Umbilical cord (tissue), 2 donors: ENCODE results near the gene VASN. TPM values are rescaled to one million over a fixed set of nuclear protein-coding genes. Genes with fewer than 3 reads are reported as not detected.
"Not testable (repeated sequence)": the region's sequence is repeated elsewhere in the genome, so short reads cannot be mapped to it uniquely, and the experiment has no call there.

ENCODE experiments used
- DNase-seq: peaks from one replicate; pipeline ENCODE4 v3.0.0-alpha.2; 2015; ENCODE audit warnings: low spot score
- total RNA-seq: library from RNA; depleted of rRNA; stranded (reverse); fragments of >200 nt; gene quantifications from one replicate; pipeline ENCODE4 v1.2.3, GENCODE V29; 2014; ENCODE audit warnings: low replicate concordance; ENCODE audit not compliant: insufficient read depth

The VASN gene
- total RNA-seq, 1 donor from 2014 or later = 57.3 TPM

- no peak for DNase-seq
Observed at GRCh38 chr16:4383591-4384444, 12.2 kb downstream of the VASN start.

GRCh38 chr16:4384509-4384942, 12.9 kb downstream of the VASN start:
- peak; percentile 69 for DNase-seq

GRCh38 chr16:4385066-4385788, 13.6 kb downstream of the VASN start:
- no peak for DNase-seq

- no peak for DNase-seq
Observed at GRCh38 chr16:4385789-4386450, 14.3 kb downstream of the VASN start.

GRCh38 chr16:4386451-4386805, 14.8 kb downstream of the VASN start:
- DNase-seq = peak; percentile 47

- no peak for DNase-seq
Observed at GRCh38 chr16:4386951-4387565, 15.4 kb downstream of the VASN start.

GRCh38 chr16:4387781-4388180, 16.1 kb downstream of the VASN start:
- no peak for DNase-seq

GRCh38 chr16:4388271-4389021, 16.8 kb downstream of the VASN start:
- DNase-seq = peak; percentile 59

GRCh38 chr16:4389051-4389955, 17.7 kb downstream of the VASN start:
- no peak for DNase-seq

GRCh38 chr16:4390266-4391260, 18.9 kb downstream of the VASN start:
- DNase-seq = no peak

- DNase-seq = no peak
Observed at GRCh38 chr16:4391631-4392381, 20.2 kb downstream of the VASN start.

GRCh38 chr16:4392382-4393239, 21.0 kb downstream of the VASN start:
- peak; percentile 75 for DNase-seq

GRCh38 chr16:4393240-4393600, 21.6 kb downstream of the VASN start:
- no peak for DNase-seq

- DNase-seq = not testable (repeated sequence)
Observed at GRCh38 chr16:4393850-4394249, 22.2 kb downstream of the VASN start.

GRCh38 chr16:4395055-4395726, 23.5 kb downstream of the VASN start:
- no peak for DNase-seq

GRCh38 chr16:4399001-4399730, 27.5 kb downstream of the VASN start:
- no peak for DNase-seq
